ENCODE results near the gene CD300H. TPM values are rescaled to one million over a fixed set of nuclear protein-coding genes. Genes with fewer than 3 reads are reported as not detected.

The CD300H gene
- total RNA-seq = not detected in 2 replicates

GRCh38 chr17:74567397-74567796 lies at the start of gene CD300H:
CD300H (minus strand) TSS chr17:74567509.

GRCh38 chr17:74592087-74592990 lies 25.0 kb upstream of the CD300H start, which contains the start of gene CD300LD:
CD300LD (minus strand) TSS chr17:74592283; CDS start chr17:74592202, 81 bp downstream.

GRCh38 chr17:74545843-74546230 lies 21.5 kb downstream of the CD300H start, which contains the start of gene CD300C:
CD300C (minus strand) TSS chr17:74546115; CDS start chr17:74545782, 333 bp downstream.

GRCh38 chr17:74531231-74531761 lies 36.0 kb downstream of the CD300H start, which contains the start of gene CD300LB:
CD300LB (minus strand) TSS chr17:74531475; CDS start chr17:74531350, 125 bp downstream.

Other genes with a start within 250 kb of the CD300H start
- gene KIF19, start 241.3 kb downstream of the CD300H start, total RNA-seq = 0.38 and 0.99 TPM in 2 replicates
- not detected in 2 replicates for gene BTBD17, start 205.6 kb downstream of the CD300H start, total RNA-seq
- gene GPR142, start 200.0 kb downstream of the CD300H start, total RNA-seq = not detected in 2 replicates
- gene GPRC5C, start 135.4 kb downstream of the CD300H start, total RNA-seq = 0.09 and 0.66 TPM in 2 replicates
- not detected in 2 replicates for gene CD300A, start 100.9 kb downstream of the CD300H start, total RNA-seq
- not detected in 2 replicates for gene CD300LB, start 36.0 kb downstream of the CD300H start, total RNA-seq
- gene CD300C, start 21.4 kb downstream of the CD300H start, total RNA-seq = not detected in 2 replicates
- gene CD300LD, start 24.8 kb upstream of the CD300H start, total RNA-seq = not detected in 2 replicates
- not detected in 2 replicates for gene CD300E, start 56.2 kb upstream of the CD300H start, total RNA-seq
- not detected in 2 replicates for gene CD300LF, start 145.4 kb upstream of the CD300H start, total RNA-seq
- 0.19 and 0.27 TPM in 2 replicates for gene RAB37, start 169.7 kb upstream of the CD300H start, total RNA-seq
- gene NHERF1, start 181.1 kb upstream of the CD300H start, total RNA-seq = 6.7 and 8.2 TPM in 2 replicates
- 27.5 and 37.6 TPM in 2 replicates for gene NAT9, start 208.8 kb upstream of the CD300H start, total RNA-seq

Data from endothelial cell of coronary artery (primary cell).